ENCODE data around the gene HTRA3.

Gene HTRA3

DNA sequence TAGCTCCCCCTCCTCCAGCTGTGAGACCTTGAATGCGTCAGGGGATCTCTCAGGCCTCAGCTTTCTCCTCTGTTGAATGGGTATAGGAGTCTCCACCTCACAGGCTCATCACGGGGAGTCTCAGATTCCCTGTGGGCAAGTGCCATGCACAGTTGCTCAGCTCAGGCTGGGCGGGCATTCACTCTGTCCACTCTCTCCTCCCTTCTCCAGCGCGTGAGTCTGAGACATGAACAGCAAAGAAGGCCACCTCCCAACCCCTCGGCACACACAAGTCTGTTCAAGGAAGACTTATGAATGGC, 60.0 kb downstream of the HTRA3 start:
- in situ Hi-C loops (cut with MboI; ENCODE audit: low pct_unique_long_range_greater_than_20kb, low sequenced_read_pairs, unreplicated experiment), result no loop called here
- TF ChIP-seq CTCF (IDR thresholded peaks at IDR 0.05; ENCODE audit: extremely low read depth, insufficient read depth, missing control alignments), result no peak
- DNase-seq (ENCODE audit: low spot score), result no peak

DNA sequence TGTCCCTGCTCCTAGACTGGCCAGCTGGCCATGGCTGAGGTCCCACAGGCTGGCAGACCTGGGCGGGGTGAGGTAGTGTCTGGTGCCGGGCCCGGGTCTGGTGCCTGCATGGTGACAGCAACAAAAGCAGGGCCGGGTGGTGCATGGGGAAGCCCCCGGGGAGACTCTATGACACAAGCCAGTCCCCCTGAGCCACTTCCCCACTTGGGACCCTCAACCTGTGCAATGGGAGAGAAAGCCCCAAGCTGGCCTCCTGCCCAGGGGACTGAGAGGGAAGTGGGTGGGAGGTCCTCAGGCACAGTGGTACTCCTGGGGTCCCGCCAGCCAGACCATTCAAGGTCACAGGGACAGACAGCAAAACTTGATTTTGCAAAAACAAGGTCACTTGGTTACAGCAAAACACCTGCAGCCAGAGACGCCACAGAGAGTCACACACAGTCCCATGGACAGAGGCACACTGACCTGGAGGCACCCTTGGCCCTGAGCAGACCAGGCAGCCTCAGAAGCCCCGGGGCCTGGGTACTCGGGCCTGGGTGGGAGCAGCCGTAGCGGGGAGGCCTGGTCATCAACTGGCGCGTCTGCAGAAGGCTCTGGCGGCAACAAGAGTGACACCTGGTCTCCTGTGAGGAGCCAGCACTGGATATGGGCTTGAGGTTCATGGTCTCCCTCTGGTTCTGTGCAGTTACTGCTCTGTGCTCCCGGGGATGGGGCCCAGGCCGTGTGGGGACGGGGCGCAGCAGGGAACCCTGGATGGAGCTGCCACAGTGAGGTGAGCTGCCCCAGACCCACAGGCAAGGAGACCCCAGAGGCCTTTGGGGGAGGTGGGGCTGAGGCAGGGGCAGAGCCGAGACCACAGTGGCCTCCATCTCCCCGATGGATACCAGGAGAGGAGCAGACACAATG, 60.6 kb downstream of the HTRA3 start:
- DNase-seq (ENCODE audit: low spot score), result no peak
- TF ChIP-seq CTCF (IDR thresholded peaks at IDR 0.05; ENCODE audit: extremely low read depth, insufficient read depth, missing control alignments), result no peak
- in situ Hi-C loops (cut with MboI; ENCODE audit: low pct_unique_long_range_greater_than_20kb, low sequenced_read_pairs, unreplicated experiment), result no loop called here

GRCh38 chr4:8330821-8331574, 61.4 kb downstream of the HTRA3 start:
- in situ Hi-C loops (cut with MboI; ENCODE audit: low pct_unique_long_range_greater_than_20kb, low sequenced_read_pairs, unreplicated experiment), result no loop called here
- no peak for DNase-seq (ENCODE audit: low spot score)
- TF ChIP-seq CTCF (IDR thresholded peaks at IDR 0.05; ENCODE audit: extremely low read depth, insufficient read depth, missing control alignments), result no peak

DNA sequence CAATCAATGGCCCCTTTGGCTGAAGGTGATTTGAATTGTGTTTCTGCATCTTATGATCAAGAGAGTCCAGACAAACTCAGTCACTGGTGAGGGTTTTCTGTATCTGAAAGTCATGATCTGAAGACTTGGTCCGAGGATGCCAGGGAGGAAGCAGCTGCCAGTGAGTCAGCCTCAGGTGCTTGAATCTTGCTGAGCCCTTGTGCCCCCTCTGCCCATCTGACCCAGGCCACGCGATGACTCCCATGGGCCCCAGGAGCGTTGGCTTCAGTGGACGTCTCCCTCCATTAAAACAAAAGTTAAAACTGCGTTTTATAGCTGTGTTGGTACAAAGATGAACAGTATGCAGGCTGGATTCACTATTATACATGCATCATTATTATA, 62.0 kb downstream of the HTRA3 start:
- in situ Hi-C loops (cut with MboI; ENCODE audit: low pct_unique_long_range_greater_than_20kb, low sequenced_read_pairs, unreplicated experiment), result no loop called here
- no peak for DNase-seq (ENCODE audit: low spot score)
- TF ChIP-seq CTCF (IDR thresholded peaks at IDR 0.05; ENCODE audit: extremely low read depth, insufficient read depth, missing control alignments), result no peak

DNA sequence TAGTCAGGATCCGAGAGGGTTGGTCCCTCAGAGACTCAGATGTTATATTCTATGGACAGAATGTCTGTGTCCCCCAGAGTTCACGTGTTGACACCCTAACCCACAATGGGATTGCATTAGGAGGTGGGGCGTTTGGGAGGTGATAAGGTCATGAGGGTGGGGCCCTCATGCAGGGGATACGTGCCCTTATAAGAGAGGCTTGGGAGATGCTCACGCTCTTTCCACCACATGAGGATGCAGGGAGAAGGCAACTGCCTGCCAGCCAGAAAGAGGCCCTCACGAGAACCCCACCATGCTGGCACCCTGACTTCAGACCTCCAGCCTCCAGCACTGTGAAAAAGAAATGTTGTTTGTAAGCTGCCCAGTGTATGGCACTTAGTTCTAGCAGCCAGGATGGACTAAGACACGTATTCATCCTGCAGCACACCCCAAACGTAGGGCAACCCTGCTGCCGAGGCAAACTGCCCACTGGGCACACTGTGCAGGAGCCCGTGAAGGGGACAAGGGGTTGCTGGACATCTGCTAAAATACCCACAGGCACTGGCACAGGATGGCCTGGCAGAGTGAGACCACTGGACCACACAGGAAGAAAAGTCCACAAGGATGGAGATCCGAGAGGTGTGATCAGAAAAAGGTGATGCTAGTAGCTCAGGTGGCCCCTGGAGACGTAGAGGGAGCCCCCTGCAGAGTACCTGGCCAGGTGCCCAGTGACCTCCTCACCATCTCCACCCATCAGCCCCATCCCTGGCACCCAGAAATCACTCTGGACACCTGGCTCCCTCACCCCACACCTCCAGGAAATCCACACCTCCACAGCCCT, 62.7 kb downstream of the HTRA3 start:
- in situ Hi-C loops (cut with MboI; ENCODE audit: low pct_unique_long_range_greater_than_20kb, low sequenced_read_pairs, unreplicated experiment), result no loop called here
- TF ChIP-seq CTCF (IDR thresholded peaks at IDR 0.05; ENCODE audit: extremely low read depth, insufficient read depth, missing control alignments), result no peak
- DNase-seq (ENCODE audit: low spot score), result no peak

GRCh38 chr4:8332891-8333331, 63.4 kb downstream of the HTRA3 start:
- in situ Hi-C loops (cut with MboI; ENCODE audit: low pct_unique_long_range_greater_than_20kb, low sequenced_read_pairs, unreplicated experiment), result no loop called here
- no peak for TF ChIP-seq CTCF (IDR thresholded peaks at IDR 0.05; ENCODE audit: extremely low read depth, insufficient read depth, missing control alignments)
- DNase-seq (ENCODE audit: low spot score), result no peak
